GM12872 (cell line): ENCODE results near the gene PHOSPHO1.

ENCODE experiments used
- TF ChIP-seq, protein P1 (sequence below): IDR thresholded peaks from 3 replicates; pipeline ENCODE4 v1.5.1; 2011; ENCODE audit warnings: low read depth, mild to moderate bottlenecking, low read length, moderate library complexity; ENCODE audit not compliant: insufficient read depth

PHOSPHO1 gene

DNA sequence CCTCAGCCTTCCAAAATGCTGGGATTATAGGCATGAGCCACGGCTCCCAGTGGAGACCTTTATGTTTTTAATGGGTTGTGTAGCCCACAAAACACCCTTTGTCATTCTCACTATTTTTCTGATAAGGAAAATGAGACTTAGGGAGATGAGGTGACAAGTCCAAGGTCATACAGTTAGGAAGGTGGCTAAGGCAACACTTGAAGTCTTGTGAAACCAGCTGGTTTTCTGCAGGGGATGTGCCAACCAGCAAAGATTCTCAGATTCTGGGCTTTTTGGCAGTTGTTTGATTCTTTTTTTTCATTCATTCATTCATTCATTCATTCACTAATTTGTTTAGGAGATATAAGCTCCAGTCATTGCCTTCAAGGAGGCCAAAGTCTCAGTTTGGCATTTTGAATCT, 10.0 kb upstream of the PHOSPHO1 start:
- TF ChIP-seq, protein P1, sequence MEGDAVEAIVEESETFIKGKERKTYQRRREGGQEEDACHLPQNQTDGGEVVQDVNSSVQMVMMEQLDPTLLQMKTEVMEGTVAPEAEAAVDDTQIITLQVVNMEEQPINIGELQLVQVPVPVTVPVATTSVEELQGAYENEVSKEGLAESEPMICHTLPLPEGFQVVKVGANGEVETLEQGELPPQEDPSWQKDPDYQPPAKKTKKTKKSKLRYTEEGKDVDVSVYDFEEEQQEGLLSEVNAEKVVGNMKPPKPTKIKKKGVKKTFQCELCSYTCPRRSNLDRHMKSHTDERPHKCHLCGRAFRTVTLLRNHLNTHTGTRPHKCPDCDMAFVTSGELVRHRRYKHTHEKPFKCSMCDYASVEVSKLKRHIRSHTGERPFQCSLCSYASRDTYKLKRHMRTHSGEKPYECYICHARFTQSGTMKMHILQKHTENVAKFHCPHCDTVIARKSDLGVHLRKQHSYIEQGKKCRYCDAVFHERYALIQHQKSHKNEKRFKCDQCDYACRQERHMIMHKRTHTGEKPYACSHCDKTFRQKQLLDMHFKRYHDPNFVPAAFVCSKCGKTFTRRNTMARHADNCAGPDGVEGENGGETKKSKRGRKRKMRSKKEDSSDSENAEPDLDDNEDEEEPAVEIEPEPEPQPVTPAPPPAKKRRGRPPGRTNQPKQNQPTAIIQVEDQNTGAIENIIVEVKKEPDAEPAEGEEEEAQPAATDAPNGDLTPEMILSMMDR = no peak

DNA sequence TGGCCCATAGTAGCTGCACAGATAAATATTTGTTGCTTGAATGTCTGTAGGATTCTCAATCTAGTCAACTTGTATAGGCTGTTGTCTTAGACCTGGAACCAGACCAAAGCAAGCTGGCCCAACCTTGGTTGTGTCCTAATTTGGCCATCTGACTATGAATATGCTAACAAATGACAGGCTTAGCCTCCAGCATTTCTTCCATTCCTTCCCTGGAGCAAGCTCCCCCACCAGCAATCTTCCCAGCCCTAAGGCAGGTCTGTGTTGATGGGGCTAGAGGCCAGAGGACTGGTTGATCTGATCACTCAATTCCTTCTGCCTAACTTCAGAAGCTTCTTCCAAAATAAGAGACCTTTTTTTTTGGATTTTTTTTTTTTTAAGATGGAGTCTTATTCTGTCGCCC, 9.4 kb upstream of the PHOSPHO1 start:
- TF ChIP-seq, protein P1 = no peak

DNA sequence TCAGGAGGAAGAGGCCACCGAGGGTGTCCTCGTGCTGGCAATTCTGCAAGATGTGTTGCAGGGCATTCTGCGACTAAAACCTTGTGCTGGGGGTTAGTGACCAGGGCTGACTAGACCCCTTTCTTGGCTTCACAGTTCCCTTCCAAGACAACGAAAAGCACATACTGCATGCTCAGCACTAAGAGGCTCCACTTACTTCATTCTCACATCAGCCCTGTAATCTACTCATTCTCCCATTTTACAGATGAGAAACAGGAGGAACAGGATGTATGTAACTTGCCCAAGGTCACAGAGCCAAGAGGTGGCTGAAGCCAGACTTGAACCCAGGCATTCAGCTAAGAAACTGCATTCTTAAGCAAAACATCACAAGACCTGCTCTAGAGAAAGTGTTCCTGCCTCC, 5.3 kb upstream of the PHOSPHO1 start:
- TF ChIP-seq, protein P1 = no peak

GRCh38 chr17:49234509-49235080, 4.0 kb upstream of the PHOSPHO1 start:
- TF ChIP-seq, protein P1 = no peak

GRCh38 chr17:49231563-49231894, 942 bp upstream of the PHOSPHO1 start:
- TF ChIP-seq, protein P1 = no peak

- TF ChIP-seq, protein P1 = no peak
Observed at GRCh38 chr17:49229805-49230600, 584 bp downstream of the PHOSPHO1 start.

- TF ChIP-seq, protein P1 = no peak
Observed at GRCh38 chr17:49229076-49229804, 1.3 kb downstream of the PHOSPHO1 start.
